GM19395 (cell line): ENCODE measurements around the gene CFAP126.
A peak's percentile ranks its signal among the peaks of the same experiment; 100 is the strongest.
"Not testable (repeated sequence)": the region's sequence is repeated elsewhere in the genome, so short reads cannot be mapped to it uniquely, and the experiment has no call there.

Experiments used
- ATAC-seq: cut with Tn5 transposase; IDR thresholded peaks from one replicate; pipeline ENCODE4 v1.9.1; 2021; ENCODE audit warnings: mild to moderate bottlenecking, moderate library complexity; ENCODE audit not compliant: unreplicated experiment

The CFAP126 gene, protein sequence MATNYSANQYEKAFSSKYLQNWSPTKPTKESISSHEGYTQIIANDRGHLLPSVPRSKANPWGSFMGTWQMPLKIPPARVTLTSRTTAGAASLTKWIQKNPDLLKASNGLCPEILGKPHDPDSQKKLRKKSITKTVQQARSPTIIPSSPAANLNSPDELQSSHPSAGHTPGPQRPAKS

DNA sequence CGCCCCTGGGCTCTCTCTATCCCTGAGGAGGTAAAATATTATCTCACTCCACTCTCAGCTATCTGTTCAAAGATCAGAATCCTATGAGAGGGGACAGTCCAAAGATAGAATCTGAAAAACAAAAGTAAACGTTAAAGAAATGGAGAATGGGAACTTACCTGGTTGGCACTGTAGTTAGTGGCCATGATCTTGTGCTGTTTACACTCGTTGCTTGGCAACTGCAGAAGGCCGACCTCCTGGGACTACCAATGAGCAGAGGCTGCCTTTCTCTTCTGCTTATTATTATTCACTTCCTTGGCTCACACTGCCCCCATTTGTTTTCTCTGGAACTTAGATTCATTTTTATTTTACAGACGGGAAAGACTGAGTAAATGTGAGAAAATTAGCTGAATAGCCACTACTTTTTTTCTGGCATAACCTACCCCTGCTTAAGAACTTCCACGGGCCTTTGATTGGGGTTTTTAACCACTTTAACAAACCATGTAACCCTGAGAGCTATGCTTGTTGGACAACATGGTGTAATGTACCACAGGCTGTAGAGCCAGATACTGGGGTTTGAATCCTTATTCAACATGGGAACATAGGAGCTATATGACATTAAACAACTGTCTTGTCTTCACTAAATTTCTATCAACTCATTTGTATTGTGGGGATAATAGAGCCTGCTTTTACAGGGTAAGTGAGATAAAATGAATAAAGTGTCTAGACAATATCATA lies at the start of gene CFAP126:
CFAP126 (minus strand) TSS at position 193 of the 717 bp plus-strand sequence; CDS start at position 185, 8 bp downstream.
- ATAC-seq = peak; percentile 91

DNA sequence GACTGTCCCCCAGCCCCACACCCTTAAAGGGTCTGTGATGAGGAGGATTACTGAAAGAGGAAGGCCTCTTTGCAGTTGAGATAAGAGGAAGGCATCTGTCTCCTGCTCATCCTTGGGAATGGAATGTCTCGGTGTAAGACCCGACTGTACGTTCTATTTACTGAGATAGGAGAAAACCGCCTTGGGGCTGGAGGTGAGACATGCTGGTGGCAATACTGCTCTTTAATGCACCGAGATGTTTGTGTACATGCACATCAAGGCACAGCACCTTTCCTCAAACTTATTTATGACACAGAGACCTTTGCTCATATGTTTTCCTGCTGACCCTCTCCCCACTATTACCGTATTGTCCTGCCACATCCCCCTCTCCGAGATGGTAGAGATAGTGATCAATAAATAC lies 45.4 kb upstream of the CFAP126 start:
- ATAC-seq = not testable (repeated sequence)

DNA sequence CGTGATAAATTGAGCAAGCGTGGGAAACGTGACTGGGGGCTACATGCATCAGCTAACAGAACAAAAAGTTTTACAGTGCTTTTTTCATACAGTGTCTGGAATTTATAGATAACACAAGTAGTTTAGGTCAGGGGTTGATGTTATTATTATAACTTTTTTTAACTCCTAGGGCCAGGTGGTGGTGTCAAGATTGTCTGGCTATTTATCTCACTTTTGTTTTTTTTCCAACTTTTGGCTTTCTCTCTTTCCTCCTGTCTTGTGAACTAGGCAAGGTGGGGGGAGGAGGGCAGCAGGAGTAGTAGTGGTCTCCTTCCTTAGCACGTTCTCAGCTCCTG lies 42.9 kb upstream of the CFAP126 start:
- not testable (repeated sequence) for ATAC-seq

DNA sequence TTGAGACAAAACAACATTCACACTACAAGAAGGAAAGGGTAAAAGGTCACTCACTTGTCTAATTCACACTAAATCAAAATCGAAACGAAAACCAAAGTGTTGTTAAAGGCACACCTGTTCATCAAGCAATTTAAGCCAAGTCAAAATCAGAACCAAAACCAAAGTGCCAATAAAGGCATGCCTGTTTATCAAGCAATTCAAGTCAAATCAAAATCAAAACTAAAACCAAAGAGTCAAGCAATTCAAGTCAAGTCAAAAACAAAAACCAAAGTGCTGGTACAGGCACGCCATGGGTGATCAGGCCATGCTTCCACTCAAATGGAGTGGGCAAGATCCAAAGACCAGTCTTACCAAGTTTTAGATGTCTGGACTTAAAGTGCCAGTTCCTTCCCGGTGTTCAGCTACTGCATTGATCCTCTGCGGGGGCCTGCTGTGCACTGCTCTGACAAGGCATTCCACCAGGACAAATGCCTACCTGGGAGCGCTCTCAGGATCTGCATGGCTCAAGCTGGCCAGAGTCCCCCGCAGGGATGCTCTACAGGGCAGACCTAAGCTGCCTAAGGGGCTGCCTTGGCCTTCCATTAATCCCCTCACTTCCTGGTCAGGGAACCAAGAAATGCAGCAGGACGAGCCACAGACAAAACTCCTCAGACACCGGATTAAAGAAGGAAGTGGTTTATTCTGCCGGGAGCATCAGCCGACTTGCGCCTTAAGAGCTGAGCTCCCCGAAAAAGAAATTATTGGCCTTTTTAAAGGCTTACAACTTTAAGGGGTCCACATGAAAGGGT lies 42.4 kb upstream of the CFAP126 start:
- not testable (repeated sequence) for ATAC-seq

DNA sequence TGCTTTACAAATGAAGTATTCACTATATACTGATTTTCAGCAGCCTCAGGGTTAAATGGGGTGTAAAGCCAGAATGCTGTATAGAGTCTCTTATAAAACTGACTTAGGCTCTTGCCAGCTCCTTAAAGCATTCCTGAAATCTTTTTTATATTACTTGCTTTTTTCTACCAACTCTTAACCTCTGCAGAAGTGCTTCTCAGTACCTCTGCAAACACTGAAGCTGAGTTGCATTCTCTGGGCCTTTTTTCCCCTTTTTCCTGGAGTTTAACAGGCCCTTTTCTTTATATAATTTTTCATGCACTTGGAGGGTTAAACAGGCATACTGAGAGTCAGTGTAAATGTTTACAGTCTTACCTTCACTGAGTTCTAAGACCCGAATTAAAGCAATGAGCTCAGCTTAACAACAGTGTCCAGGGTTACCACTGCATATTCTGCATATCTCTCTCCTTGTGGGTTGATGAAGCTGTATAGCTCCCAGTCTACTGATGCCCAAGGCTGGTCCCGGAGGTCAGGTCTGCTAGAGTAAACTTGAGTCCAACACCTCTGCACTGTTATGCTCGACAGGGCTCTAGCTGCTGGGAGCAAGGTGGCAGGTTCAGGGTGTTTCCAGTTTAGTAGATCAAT lies 40.9 kb upstream of the CFAP126 start:
- no peak for ATAC-seq

DNA sequence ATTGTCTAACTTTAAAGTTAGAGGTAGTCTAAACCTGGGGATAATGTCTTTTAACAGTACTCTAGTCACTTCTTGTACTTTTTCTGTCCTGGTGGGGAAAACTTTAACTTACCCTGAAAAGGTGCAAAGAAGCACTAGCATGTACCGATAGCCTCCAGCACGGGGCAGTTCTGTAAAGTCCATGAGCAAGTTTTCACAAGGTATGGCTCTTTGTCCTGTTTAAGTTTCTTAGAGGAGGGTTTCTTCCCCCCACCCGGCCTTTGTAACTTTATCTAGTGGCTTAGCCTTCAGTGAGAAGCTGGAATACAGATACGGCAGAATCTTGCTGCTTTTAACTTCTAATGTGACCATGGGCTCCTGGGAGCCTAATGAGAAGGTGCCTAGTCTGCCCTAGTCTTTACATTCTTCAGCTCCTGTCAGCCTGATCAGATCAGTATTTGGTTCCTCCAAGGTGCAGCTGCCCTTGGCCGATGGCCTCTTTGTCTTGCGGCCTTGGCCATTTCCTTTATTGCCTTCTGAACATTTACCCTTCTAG lies 39.8 kb upstream of the CFAP126 start:
- ATAC-seq = no peak

DNA sequence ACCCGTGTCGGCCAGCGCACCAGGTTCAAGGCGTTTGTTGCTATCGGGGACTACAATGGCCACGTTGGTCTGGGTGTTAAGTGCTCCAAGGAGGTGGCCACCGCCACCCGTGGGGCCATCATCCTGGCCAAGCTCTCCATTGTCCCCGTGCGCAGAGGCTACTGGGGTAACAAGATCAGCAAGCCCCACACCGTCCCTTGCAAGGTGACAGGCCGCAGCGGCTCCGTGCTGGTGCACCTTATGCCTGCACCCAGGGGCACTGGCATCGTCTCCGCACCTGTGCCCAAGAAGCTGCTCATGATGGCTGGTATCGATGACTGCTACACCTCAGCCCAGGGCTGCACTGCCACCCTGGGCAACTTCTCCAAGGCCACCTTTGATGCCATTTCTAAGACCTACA lies 38.9 kb upstream of the CFAP126 start:
- ATAC-seq = not testable (repeated sequence)

DNA sequence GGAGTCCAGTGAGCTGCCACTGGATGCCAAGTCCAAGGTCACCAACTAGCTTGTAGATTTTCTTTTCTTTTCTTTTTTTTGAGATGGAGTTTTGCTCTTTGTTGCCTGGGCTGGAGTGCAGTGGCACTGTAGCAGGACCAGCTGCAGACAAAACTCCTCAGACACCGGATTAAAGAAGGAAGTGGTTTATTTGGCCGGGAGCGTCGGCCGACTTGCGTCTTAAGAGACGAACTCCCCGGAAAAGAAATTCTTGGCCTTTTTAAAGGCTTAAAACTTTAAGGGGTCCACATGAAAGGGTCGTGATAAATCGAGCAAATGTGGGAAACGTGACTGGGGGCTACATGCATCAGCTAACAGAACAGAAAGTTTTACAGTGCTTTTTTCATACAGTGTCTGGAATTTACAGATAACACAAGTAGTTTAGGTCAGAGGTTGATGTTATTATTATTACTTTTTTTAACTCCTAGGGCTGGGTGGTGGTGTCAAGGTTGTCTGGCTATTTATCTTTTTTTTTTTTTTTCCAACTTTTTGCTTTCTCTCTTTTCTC lies 36.4 kb upstream of the CFAP126 start:
- ATAC-seq = no peak

DNA sequence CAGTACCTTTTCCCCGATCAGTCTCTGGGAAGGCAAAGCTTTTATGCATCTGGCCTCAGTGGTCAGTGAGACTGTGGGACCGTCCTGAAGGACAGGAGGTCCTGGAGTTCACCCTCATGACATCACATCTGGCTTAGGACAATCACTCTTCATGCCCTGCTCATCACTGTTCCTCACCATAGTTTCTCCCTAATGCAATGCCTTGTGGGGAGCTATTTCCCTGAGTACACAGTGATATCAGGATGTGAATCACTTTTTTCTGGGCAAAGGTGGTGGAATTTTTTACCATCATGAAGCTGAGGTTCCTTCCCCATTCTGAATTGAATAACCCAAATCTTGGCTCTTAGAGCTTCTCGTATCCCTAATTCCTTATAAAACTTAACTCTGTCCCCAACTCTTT lies 34.8 kb upstream of the CFAP126 start:
- no peak for ATAC-seq

DNA sequence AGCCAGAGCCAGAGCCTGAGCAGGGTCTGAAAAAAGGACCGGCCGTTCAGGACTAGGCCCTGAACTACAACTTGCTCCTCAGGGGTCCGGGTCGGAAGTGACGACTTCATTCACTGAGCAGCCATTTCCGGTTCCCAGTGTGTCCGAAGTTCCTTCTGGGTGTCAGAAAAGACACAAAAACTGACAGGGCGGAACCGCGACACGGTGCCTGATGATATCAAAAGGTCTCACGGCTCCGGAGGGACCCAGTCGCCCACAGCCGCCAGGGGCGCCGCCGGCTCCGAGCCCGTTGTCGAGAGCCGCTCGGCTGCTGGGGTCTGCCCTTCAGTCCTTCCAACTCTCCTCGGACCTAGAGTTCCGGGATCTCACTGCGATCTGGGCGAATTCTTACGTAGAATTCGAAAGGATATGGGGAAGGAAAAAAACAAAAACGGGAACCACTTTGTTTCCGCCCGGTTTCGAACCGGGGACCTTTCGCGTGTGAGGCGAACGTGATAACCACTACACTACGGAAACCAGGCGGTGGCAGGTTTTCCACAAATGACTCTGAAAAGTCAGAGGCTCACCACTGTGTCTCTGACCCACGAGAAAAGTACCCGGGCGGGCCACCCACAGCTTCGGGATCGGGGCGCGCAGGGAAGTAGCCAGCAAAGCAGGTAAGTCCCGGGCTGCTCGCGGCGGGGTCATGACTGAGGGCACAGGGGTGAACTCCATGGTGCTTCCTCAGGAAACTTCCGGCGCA lies 31.8 kb upstream of the CFAP126 start:
- peak; percentile 83 for ATAC-seq

DNA sequence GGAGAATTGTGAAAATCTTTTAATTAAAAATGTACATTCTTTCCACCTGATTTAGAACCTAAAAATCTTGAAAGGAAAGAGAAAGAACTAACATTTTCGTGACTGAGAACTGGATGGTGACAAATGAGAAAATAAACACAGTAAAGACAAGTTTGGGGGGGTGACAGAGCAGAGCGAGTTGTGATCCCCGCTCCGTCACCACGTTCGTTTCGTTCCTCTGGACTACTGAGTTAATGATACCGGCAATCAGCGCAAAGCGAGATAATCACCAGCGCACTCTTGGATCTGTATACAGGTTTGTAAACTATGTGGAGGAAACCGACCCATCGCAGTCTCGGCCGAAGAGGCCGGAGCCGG lies 31.2 kb upstream of the CFAP126 start:
- ATAC-seq = peak; percentile 18

DNA sequence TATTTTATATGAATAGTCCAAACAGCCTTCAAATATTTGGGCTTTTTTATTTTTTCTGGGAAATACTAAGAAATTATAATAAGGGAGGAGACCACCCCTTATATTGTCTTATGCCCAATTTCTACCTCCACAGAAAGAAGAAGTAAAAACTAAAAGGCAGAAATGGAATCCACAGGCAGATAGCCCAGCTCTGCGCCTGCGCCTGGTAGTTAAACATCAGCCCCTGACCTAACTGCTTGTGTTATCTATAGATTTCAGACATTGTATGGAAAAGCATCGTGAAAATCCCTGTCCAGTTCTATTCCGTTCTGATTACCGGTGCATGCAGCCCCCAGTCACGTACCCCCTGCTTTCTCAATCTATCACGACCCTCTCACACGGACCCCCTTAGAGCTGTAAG lies 29.4 kb upstream of the CFAP126 start:
- not testable (repeated sequence) for ATAC-seq

DNA sequence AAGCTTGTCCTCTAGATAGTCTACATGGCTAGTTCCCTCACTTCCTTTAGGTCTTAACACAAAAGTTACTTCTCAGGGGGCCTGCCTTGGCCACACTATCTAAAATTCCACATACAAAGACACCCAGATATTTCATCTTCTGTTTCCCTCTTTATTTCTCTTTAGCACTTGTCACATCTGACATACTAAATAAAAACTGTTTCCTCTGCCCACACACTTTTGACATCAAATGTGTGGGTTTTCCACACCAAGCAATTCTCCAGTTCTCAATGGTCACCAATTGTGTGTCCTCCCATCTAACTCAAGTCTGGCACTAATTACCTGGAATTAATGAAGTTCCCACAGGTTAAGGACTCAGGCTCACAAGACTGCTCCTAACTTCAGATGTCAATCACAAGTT lies 25.5 kb upstream of the CFAP126 start:
- ATAC-seq = no peak

DNA sequence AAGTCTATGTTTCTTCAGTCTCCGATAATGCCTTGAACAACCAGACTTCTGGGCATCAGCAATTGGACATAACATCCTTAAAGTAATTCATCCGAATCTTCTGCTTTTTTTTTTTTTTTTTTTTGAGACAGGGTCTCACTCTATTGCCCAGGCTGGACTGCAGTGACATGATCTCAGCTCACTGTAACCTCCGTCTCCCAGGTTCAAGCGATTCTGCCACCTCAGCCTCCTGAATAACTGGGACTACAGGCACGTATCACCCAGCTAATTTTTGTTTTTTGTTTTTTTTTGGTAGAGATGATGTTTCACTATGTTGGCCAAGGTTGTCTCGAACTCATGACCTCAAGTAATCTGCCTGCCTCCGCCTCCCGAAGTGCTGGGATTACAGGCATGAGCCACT lies 23.9 kb upstream of the CFAP126 start:
- no peak for ATAC-seq

DNA sequence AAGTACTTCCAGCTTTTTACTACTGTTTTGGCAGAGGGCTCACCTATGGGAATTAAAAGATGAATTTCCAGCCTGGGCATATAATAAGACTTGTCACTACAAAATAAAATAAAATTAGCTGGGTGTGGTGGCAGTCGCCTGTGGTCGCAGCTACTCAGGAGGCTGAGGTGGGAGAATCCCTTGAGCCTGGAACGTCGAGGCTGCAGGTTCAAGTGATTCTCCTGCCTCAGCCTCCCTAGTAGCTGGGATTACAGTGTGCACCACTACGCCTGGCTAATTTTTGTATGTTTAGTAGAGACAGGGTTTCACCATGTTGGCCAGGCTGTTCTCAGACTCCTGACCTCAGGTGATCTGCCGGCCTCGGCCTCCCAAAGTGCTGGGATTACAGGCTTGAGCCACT lies 23.5 kb upstream of the CFAP126 start:
- not testable (repeated sequence) for ATAC-seq

DNA sequence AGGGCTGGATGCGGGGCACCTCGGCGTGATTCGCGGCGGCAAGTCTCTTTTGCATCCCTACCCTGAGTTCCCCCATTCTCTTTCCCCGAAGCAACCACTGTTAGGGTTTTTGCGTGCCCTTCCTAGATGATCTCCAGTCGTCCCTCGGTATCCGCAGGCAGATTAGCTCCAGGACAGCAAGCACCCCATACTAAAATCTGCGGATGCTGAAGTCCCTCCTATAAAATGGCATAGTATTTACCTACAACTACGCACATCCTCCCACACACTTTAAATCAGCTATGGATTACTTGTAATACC lies 22.8 kb upstream of the CFAP126 start:
- no peak for ATAC-seq

DNA sequence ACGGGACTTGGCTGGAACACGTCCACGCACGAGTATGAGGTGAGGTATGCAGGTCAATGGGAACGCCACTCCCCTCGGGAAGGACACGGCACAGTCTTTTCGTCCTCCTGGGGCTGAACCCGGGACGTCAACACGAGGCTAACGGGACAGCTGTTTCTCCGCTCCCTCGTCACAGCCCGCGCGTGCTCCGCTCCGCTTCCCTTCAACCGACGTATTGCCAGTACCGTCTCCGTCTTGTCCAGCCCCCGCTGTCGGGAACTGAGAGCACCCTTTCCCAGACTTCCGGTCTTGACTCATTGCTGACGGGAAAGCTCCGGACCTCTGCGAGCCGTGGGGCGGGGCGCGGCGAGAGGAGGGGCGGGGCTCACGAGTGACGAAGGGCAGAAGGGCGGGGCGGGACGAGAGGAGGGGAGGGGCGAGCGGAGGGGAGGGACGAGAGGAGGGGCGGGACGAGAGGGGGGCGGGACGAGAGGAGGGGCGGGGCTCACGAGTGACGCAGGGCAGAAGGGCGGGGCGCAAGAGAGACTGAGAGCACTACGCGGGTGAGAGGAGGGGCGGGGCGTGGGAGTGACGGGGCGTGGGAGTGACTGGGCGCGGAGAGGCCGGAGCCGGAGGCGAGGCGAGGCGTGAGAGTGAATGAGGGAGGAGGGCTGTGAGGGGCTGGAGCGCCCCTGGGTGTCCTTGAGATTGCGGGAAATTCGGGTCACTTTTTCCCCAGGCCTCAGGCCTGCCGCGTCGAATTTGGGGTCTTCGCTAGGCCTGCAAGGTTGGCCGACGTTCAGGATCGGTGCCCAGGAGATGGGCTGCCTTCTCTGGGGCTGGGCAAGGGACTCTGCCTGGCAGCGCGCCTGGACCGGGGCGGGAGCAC lies 22.2 kb upstream of the CFAP126 start:
- peak; percentile 75 for ATAC-seq

DNA sequence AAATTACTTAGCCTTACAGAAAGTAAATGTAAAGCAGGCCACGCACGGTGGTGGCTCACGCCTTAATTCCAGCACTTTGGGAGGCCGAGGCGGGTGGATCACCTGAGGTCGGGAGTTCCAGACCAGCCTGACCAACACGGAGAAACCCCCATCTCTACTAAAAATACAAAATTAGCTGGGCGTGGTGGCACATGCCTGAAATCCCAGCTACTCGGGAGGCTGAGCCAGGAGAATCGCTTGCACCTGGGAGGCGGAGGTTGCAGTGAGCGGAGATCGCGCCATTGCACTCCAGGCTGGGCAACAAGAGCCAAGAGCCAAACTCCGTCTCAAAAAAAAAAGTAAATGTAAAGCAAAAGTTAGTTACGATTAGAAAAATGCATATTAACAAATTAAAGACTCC lies 21.5 kb upstream of the CFAP126 start:
- not testable (repeated sequence) for ATAC-seq

DNA sequence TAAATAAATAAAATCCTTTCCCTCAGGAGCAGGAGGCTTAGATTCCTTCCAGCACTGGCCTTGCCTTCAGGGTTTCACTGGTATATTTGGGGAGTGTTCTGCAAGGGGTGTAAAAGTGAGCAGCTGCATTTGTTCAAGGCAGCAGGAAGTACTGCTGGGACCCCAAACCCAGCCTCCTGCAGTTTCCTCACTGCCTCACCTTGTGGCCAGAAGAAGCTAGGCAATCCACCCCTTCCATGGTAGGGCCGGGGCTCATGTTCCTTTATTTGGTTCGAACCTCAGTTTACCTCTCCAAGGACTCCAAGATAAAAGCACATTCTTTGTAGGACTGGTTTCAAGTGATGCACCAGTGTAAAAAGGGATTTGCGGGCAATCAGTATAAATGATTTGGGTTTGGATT lies 21.0 kb upstream of the CFAP126 start:
- no peak for ATAC-seq
